KMS-11 (cell line): ENCODE results near the gene GRK3.

ENCODE experiments used
- H2AFZ ChIP-seq: fragments of 200-600 bp; sonication (generic); 2 replicates; pipeline ENCODE4 v1.6.1; 2016; ENCODE audit warnings: antibody characterized with exemption, mixed run types, low read depth
- H3K27ac ChIP-seq: fragments of 200-600 bp; sonication (generic); 2 replicates; pipeline ENCODE4 v1.6.1; 2016; ENCODE audit warnings: mild to moderate bottlenecking, mixed run types
- H3K27me3 ChIP-seq: fragments of 200-600 bp; sonication (generic); 2 replicates; pipeline ENCODE4 v1.6.1; 2017; ENCODE audit warnings: mild to moderate bottlenecking, low read depth, mixed run types, moderate library complexity; ENCODE audit not compliant: insufficient read depth
- H3K36me3 ChIP-seq: fragments of 200-600 bp; sonication (generic); 2 replicates; pipeline ENCODE4 v1.6.1; 2017; ENCODE audit warnings: mild to moderate bottlenecking, mixed run types; ENCODE audit not compliant: insufficient read depth
- H3K4me1 ChIP-seq: fragments of 200-600 bp; sonication (generic); 2 replicates; pipeline ENCODE4 v1.6.1; 2016; ENCODE audit warnings: mild to moderate bottlenecking, low read depth, mixed run types; ENCODE audit not compliant: poor library complexity, severe bottlenecking
- H3K4me2 ChIP-seq: fragments of 200-600 bp; sonication (generic); 2 replicates; pipeline ENCODE4 v1.7.0; 2016; ENCODE audit warnings: mild to moderate bottlenecking, mixed run types
- H3K4me3 ChIP-seq: fragments of 200-600 bp; sonication (generic); IDR thresholded peaks from 2 replicates; pipeline ENCODE4 v1.6.1; 2017; ENCODE audit warnings: low read depth, low read length, mixed read lengths; ENCODE audit not compliant: insufficient read depth
- H3K79me2 ChIP-seq: fragments of 200-600 bp; sonication (generic); 2 replicates; pipeline ENCODE4 v1.6.1; 2016; ENCODE audit warnings: low read depth, mixed run types; ENCODE audit not compliant: insufficient read depth
- H3K9ac ChIP-seq: fragments of 200-600 bp; sonication (generic); 2 replicates; pipeline ENCODE4 v1.6.1; 2016; ENCODE audit warnings: mild to moderate bottlenecking, mixed run types
- H4K20me1 ChIP-seq: fragments of 200-600 bp; sonication (generic); 2 replicates; pipeline ENCODE4 v1.6.1; 2016; ENCODE audit warnings: mild to moderate bottlenecking, mixed run types; ENCODE audit not compliant: insufficient read depth
- CTCF ChIP-seq: fragments of 200-600 bp; sonication (generic); conservative IDR thresholded peaks from 2 replicates; pipeline ENCODE4 v1.6.1; 2017; ENCODE audit warnings: low read depth, mild to moderate bottlenecking, antibody characterized with exemption, low read length, moderate library complexity, mixed read lengths

GRK3 gene

GRCh38 chr22:25728071-25728470, 163.6 kb downstream of the GRK3 start:
- TF ChIP-seq CTCF = no peak
- Histone ChIP-seq H3K4me2 (no peak overlapping the region), H3K79me2 (no peaks in the 10 kb centered on the region), H3K4me3 (no peak overlapping the region), H3K36me3 (no peaks in the 10 kb centered on the region), H3K27ac (no peak overlapping the region), H3K9ac (no peak overlapping the region), H2AFZ (no peak overlapping the region), H3K27me3 (no peaks in the 10 kb centered on the region), H3K4me1 (no peaks in the 10 kb centered on the region), H4K20me1 (no peaks in the 10 kb centered on the region)

GRCh38 chr22:25729016-25729995, 164.8 kb downstream of the GRK3 start:
- no peak overlapping the region for H3K4me2 ChIP-seq
- no peaks in the 10 kb centered on the region for H3K79me2 ChIP-seq
- H2AFZ ChIP-seq = no peak overlapping the region
- no peak overlapping the region for H3K9ac ChIP-seq
- TF ChIP-seq CTCF = no peak
- no peaks in the 10 kb centered on the region for H4K20me1 ChIP-seq
- H3K27me3 ChIP-seq = no peaks in the 10 kb centered on the region
- no peak overlapping the region for H3K4me3 ChIP-seq
- no peaks in the 10 kb centered on the region for H3K36me3 ChIP-seq
- no peak overlapping the region for H3K27ac ChIP-seq
- no peaks in the 10 kb centered on the region for H3K4me1 ChIP-seq

- H2AFZ ChIP-seq = no peak overlapping the region
- H3K4me2 ChIP-seq = no peak overlapping the region
- no peaks in the 10 kb centered on the region for H3K36me3 ChIP-seq
- no peaks in the 10 kb centered on the region for H4K20me1 ChIP-seq
- no peak overlapping the region for H3K9ac ChIP-seq
- no peaks in the 10 kb centered on the region for H3K27me3 ChIP-seq
- no peaks in the 10 kb centered on the region for H3K79me2 ChIP-seq
- no peaks in the 10 kb centered on the region for H3K4me1 ChIP-seq
- TF ChIP-seq CTCF = no peak
- H3K27ac ChIP-seq = no peak overlapping the region
- H3K4me3 ChIP-seq = no peak overlapping the region
Measured at GRCh38 chr22:25735650-25736049, 171.2 kb downstream of the GRK3 start.

- Histone ChIP-seq H2AFZ (no peak overlapping the region), H3K27me3 (no peaks in the 10 kb centered on the region), H4K20me1 (no peaks in the 10 kb centered on the region), H3K27ac (no peak overlapping the region), H3K4me2 (no peak overlapping the region), H3K36me3 (no peaks in the 10 kb centered on the region), H3K79me2 (no peaks in the 10 kb centered on the region), H3K4me1 (no peaks in the 10 kb centered on the region), H3K4me3 (no peak overlapping the region), H3K9ac (no peak overlapping the region)
- no peak for TF ChIP-seq CTCF
Measured at GRCh38 chr22:25736378-25737011, 172.0 kb downstream of the GRK3 start.
